GM19193 (cell line): ENCODE measurements around the gene CUBN.

Experiments used
- POLR2A ChIP-seq: IDR thresholded peaks from 4 replicates; pipeline ENCODE4 v1.6.1; 2011; ENCODE audit not compliant: insufficient read depth, insufficient read length; ENCODE audit errors: extremely low read depth

The CUBN gene

DNA sequence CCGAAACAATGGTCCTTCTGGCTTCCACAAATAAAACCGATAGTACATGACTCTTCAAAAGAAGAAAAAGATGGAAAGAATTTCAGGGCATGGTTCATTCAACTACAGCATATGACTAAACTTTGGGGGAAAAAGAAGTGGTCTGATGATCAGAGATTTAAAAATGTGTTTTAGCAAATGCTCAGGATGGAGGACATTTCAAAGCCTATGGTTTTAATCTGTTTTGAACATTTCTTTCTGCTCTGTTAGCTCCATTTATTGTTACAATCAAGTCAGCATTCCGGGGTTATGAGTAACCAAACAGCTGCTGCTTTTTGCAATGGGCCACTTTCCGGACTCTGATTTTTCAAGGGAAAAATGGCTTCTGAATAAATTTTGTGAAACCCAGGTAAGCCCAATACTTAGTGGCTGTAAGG, 142.4 kb downstream of the CUBN start:
- no peak for TF ChIP-seq POLR2A

DNA sequence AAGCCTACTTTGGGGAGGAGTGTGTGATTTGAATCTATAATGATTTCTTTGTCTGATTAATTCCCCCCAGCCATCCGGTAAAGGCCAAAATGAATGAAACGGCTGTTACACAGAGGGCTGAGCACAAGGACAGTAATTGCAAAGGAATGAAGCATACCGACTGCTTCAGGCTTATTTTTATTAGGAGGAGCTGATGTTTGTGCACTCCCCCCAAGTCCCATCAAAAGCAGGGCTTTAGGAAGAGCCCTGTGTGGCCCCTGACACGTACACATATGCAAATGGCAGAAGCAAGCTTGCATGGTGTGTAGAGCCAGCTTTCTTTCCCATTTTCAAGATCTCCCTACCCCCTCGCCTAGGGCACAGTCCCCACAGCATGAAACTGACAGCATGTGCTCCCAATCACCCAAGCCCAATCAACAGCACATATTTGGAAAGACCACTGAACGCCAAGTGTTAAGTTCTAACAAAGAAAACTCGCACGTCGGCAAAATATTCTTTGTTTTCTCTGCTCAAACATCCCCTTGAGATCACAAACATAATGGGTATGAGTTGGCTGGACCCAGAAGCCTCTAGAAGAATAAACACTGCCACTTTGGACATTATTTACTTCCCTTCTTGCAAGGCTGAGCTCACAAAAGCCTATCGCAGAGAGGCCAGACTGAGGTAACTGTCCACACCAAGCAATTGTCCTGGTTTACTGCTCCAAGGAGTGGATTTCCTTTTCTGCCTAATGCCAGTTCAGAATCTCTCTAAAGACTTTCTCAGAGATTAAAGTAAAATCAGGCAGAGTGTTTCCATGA, 143.0 kb downstream of the CUBN start:
- no peak for TF ChIP-seq POLR2A

DNA sequence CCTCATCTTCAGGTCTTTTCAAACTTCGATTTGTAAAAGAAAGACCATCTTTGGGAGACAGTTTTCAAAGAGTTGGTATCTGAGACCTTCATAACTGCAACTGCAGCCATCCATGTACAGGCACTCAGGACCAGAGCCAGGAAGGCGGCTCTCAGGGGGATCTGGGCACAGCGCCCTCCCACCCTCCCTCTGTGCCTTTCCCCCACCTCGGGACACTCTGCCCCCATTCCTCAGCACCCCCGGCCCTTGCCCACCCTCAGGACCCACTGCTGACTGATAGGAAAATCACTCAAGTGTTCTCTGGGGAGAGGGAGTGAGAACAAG, 143.6 kb downstream of the CUBN start:
- TF ChIP-seq POLR2A, result no peak

DNA sequence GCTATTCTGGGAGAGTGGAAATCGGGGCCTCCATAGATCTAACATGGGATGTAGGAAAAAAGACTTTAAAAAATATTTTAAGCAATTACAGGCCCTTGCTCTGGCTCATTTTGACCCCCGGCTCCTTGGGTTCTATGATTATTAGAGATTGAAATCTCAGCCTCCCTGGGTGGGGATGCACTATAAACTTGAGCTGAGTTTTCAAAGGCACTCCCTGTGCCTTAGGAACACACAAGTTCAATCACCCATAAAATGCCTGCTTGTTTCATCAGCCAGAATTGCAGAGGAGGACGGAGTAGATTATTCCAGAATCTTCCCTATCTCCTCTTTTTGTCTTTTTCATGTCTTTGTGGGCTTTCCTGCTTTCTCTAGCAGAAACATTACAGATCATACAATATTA, 145.4 kb downstream of the CUBN start:
- TF ChIP-seq POLR2A, result no peak

DNA sequence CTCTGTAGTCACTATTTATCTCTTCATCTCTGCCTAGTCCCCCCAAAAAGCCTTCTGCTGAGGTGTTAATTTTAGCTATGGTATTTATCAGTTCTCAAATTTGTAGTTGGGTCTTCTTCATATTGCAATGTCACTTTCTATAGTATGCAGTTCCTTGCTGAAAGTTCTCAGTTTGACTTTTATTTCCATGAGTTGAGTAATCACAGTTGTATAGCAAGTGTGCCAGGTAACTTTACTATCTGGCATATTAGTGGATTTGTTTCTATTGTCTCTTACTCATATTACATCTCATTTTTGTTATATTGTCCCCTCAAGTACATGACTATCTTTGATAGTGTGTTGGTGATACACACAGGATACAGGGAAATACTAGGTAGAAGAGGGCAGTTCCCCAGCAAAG, 152.8 kb downstream of the CUBN start:
- no peak for TF ChIP-seq POLR2A

DNA sequence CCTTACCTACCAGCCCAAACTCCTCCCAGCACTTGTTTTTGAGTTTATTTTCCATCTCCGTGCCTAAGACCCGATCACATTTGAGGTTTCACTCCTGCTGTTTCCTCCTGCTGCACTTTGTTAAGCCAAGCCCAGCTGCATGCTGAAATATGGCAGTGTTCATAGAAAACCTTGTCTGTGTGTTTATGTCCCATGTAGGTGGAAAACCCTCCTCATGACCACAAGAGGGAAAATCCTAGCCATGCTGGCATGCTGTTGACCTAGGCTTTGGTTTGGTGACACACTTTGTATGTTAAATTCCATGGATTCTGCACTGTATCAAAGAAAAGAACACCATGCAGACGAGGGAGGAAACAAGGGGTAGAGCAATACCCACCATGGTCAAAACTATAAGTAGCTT, 154.4 kb downstream of the CUBN start:
- no peak for TF ChIP-seq POLR2A

DNA sequence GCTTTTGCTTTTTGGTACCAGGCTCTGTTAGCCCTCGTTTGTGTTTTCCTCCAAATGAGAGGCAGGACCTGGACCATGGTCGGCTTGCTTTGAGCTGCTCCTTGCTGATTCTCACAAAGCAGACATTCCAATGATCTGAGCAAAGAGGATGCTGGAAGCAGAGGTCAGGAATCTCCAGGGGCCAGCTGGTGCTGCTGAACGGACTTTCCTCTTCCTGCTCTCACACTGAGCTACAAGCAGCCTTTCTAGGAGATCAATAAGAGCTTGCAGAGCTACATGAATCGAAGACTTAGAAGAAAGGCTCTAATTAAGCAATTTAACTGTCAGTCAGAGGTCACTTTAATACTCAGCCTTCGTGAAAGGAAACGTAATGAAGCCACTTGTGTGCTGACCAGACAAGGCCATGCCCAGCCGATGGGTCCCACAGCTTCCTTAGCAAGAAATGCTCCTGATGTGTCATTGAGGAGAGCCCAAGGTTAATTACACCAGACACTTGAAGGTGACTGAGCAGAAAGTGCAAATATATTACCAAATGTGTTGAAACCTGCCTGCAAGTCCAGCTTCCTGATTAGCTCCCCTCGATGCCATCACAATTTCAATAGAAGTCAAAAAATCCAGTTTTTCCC, 161.1 kb downstream of the CUBN start:
- no peak for TF ChIP-seq POLR2A

DNA sequence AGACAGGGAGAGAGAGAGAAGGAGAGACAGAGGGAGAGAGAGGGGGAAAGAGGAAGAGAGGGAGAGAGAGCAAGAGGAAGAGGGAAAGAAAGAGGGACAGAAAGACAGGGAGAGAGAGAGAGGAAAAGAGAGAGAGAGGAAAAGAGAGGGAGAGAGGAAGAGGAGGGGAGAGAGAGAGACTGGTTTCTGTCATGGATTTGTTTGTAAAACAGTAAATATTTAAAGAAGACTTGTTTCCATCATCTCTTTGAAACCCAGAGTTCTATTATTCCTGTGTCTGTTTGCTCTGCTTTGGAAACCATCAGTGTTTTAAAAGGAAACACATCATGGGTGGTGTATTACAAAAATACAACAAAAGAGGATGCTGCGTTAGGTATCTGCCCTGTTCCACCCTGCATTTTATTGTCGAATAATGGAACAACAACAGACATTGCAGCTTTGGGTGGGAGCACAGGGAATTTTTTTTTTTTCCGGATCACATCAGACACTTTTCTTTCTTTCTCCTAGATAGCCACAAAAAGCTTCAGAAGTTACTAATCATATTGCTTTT, 161.7 kb downstream of the CUBN start:
- TF ChIP-seq POLR2A, result no peak

DNA sequence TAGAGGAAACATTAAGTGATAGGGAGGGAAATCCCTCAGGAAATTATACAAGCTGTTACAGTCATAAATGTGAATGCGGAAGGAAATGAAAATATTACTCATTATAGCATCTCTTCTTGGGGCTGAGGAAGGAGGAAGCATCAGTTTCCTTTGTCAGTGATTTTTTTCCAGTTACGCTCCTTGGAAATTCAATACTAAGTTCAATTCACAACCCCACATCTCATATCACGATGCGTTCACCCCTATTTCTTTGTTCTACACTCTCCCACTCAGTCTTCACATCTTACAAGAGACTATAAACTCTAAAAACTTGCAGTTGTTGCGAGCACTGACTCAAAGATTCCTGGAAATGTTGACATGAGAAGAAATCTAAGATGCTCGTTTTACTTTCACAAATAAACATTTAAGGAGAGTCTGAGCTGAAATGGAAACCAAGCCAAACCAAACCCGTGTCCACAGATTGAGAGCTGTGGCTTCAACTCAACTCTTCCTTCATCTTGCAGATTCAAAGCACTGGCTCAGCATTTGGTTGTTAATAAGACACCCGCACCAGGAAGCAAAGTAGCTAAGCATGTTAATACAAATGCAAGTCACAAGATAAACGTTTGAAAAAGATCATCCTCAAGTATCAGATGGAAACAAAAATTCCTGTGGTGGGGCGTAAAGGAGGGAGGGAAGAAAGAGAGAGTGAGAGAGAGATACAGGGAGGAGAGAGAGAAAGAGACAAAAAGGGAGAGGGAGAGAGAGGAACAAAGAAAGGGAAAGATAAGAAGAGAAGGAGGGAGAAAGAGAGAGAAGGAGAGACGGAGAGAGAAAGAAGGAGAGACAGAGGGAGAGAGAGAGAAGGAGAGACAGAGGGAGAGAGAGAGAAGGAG, 162.4 kb downstream of the CUBN start:
- TF ChIP-seq POLR2A, result no peak

DNA sequence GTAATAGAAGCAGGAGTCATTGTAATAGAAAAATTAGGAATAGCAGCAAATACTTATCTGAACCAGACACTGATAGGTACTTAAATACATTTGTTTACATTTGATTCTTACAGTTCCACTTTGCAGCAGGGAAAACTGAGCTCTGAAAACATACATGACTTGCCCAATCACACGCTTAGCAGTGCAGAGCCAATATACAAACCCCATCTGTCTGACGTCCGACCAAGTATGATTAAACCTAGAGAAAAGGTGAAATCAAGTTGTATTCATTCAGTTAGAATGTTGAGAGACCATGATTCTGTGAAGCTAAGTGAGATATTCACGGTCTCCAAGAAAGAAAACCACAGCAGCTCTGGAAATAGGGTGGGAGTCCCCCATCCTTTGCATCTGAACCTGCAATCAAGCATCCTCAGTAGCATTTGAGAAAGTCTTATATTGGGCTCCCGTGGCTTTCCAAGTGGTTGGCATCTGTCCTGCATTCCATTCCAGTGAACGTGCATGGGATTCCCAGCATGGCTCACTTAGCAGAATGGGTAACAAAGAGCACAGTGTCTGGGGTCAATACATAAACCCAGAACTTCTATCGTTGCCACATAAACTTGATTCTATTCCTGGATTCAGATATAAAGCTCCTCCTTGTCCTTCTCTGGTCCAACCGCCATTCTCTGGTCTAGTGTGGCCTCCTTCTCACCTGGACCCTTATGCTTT, 163.7 kb downstream of the CUBN start:
- TF ChIP-seq POLR2A, result no peak

DNA sequence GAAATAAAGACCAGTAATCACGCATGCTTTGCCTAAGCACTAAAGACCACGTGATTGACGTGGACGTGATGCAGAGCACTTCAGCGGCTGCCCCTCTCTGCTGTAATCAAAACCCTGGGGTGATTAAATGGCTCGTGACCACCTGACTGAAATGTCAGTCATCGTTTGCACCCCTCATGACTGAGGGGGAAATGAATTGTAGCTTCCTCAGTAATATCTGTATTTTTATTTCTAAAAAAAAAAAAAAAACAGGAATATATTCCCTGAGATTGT, 164.3 kb downstream of the CUBN start:
- no peak for TF ChIP-seq POLR2A

DNA sequence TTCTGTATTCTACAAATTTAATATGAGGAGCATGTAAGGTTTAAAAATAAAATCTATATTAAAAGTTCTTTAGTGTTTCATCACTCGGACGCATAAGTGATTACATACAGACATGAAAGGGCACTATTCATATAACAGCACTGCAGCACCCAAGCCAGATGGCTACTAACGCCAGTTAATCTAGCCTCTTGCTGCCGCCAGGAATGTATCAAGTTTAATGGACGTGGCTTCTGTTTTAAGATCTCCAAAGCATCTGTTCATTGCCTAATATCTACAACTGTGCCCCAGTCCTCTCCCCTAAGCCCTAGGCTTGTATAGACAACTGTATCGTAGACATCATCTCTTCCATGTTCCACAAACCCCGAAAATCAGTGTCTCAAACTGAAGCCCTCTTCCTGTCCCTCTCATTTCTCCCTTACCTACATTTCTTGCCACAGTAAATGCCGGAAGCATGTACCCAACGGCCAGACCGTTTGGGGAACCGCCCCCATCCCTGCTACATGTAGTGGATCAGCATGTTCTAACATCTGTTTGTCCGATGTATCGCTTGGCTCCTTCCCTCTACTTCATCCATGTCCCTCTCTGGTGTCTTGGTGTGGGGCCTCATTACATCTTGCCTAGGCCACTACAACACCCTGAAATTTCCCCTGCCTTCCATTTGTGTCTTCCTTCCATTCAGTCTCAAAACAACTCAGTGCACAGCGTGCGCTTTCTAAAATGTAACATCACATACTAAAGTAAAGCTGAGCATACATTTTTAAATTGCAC, 164.9 kb downstream of the CUBN start:
- no peak for TF ChIP-seq POLR2A

DNA sequence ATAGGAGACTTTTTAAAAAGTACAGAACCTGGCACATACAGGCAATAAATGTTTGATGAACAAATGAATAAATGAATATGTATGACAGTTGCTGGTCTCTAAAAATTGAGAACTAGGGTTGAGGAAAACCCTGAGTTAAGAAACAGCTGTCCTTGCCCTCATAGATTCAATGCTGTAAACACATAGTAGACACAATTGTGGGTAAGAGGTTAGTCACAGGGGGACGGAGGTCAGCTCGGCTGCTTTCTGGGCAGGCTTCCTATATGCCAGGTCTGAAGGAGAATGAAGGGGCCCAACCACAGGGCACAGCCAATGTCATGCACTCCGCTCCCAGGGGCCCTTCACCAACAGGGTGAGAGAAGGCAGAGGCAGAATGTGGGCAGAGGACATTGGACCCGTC, 169.1 kb downstream of the CUBN start:
- no peak for TF ChIP-seq POLR2A

DNA sequence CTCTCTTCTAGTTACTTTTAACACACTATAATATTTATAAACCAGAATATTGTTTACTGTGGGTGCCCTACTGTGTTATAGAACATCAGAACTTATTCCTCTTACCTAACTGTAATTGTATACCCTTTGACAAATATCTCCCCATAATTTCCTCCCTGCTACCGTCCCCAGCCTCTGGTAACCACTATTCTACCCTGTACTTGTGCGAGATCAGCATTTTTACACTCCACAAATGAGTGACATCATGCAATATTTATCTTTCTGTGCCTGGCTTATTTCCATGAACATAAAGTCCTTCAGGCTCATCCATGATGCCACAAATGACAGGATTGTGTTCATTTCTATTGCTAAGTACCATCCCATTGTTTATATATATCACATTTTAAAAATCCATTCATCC, 172.6 kb downstream of the CUBN start:
- no peak for TF ChIP-seq POLR2A
